ENCODE data around the gene ZNF407.

GRCh38 chr18:74724186-74724585 lies 126.5 kb downstream of the ZNF407 start:
- TF ChIP-seq CTCF (conservative IDR thresholded peaks at IDR 0.05 in 1 of 2, IDR thresholded peaks at IDR 0.05 in 1 of 2; ENCODE audit: extremely low read depth in 1 of 2, insufficient read depth in 1 of 2, low read depth in 1 of 2, low read length in 2 of 2) (no peak), EZH2 (IDR thresholded peaks at IDR 0.05; ENCODE audit: borderline replicate concordance, low read length) (no peak)
